Activated T-helper 1 cell treated with anti-CD3 and anti-CD28 coated beads, Interleukin-12 subunit alpha, Interleukin-12 subunit beta, Interleukin-2, Interleukin-4 antibody, amounts not matched to agents 30 ng/mL and 10 ng/mL and 1 ng/mL, durations not matched to agents 14 hours and 24 hours and 36 hours (primary cell): ENCODE results near the gene KIF3B. TPM values are rescaled to one million over a fixed set of nuclear protein-coding genes. Genes with fewer than 3 reads are reported as not detected.

ENCODE experiments used
- DNase-seq: peaks from one replicate; pipeline ENCODE4 v3.0.0; 2021; ENCODE audit warnings: low spot score
- H3K27ac Mint-ChIP-seq: one replicate; pipeline ENCODE4 v1.8.0; 2021; ENCODE audit warnings: mild to moderate bottlenecking, mixed read lengths
- H3K27me3 Mint-ChIP-seq: one replicate; pipeline ENCODE4 v1.8.0; 2022; ENCODE audit warnings: mild to moderate bottlenecking, moderate library complexity, mixed read lengths; ENCODE audit not compliant: insufficient read depth
- H3K36me3 Mint-ChIP-seq: one replicate; pipeline ENCODE4 v1.8.0; 2021; ENCODE audit warnings: low read depth, mixed read lengths
- H3K4me1 Mint-ChIP-seq: one replicate; pipeline ENCODE4 v1.8.0; 2021; ENCODE audit warnings: low read depth, mixed read lengths
- H3K4me3 Mint-ChIP-seq: one replicate; pipeline ENCODE4 v1.8.0; 2021; ENCODE audit warnings: mild to moderate bottlenecking, moderate library complexity, mixed read lengths
- H3K9me3 Mint-ChIP-seq: one replicate; pipeline ENCODE4 v1.8.0; 2021; ENCODE audit warnings: mixed read lengths
- intact Hi-C: fragments of 100-400 bp; cut with micrococcal nuclease; formaldehyde crosslinking; loops from one replicate; pipeline ENCODE4 v1.15.1; 2024
- total RNA-seq: library from RNA; stranded (reverse); gene quantifications from 2 replicates; pipeline ENCODE4 v1.2.3, GENCODE V29; 2022

KIF3B gene
- total RNA-seq, 1 donor from 2014 or later = 38.1 TPM

- peak; percentile 96 for DNase-seq
- H3K27ac Mint-ChIP-seq = peak within 1 kb of the TSS; percentile 100
- H3K27me3 Mint-ChIP-seq = no peaks in the 10 kb centered on the region
- intact Hi-C loops = loop anchor here (1.0 to 10.0 kb wide), 13 partner anchors 8 to 753 kb away; partner anchors contain the start of genes ID1, PDRG1, PLAGL2 and POFUT1
- peak within 1 kb of the TSS; percentile 98 for H3K4me3 Mint-ChIP-seq
- peaks cover 67% of the 10 kb centered on the region for H3K4me1 Mint-ChIP-seq
- no peaks in the 10 kb centered on the region for H3K9me3 Mint-ChIP-seq
- peaks cover 23% of the 10 kb centered on the region for H3K36me3 Mint-ChIP-seq
Observed at GRCh38 chr20:32357869-32358631, 80.6 kb downstream of the KIF3B start, which contains the start of gene ASXL1. ASXL1 (plus strand) TSS chr20:32358331; CDS start chr20:32358776, 445 bp downstream.

- Mint-ChIP-seq H3K4me3 (no peak overlapping the region), H3K27ac (no peak overlapping the region), H3K36me3 (peaks cover 25% of the 10 kb centered on the region), H3K9me3 (no peaks in the 10 kb centered on the region), H3K4me1 (peaks cover 72% of the 10 kb centered on the region), H3K27me3 (no peaks in the 10 kb centered on the region)
- DNase-seq = no peak
- intact Hi-C loops = loop anchor here (1.0 to 10.0 kb wide), 13 partner anchors 8 to 754 kb away; partner anchors contain the start of genes ID1, PDRG1, PLAGL2 and POFUT1
Observed at GRCh38 chr20:32358632-32358882, 81.1 kb downstream of the KIF3B start.

- Mint-ChIP-seq H3K9me3 (no peaks in the 10 kb centered on the region), H3K4me3 (peak overlapping the region; percentile 98), H3K36me3 (peaks cover 27% of the 10 kb centered on the region), H3K4me1 (peaks cover 74% of the 10 kb centered on the region), H3K27ac (peak overlapping the region; percentile 85), H3K27me3 (no peaks in the 10 kb centered on the region)
- intact Hi-C loops = loop anchor here (1.0 to 10.0 kb wide), 13 partner anchors 7 to 754 kb away; partner anchors contain the start of genes ID1, PDRG1, PLAGL2 and POFUT1
- peak; percentile 69 for DNase-seq
Observed at GRCh38 chr20:32358883-32359632, 81.6 kb downstream of the KIF3B start.

- Mint-ChIP-seq H3K4me3 (peak overlapping the region; percentile 98), H3K27me3 (no peaks in the 10 kb centered on the region), H3K9me3 (no peaks in the 10 kb centered on the region), H3K27ac (peak overlapping the region; percentile 85), H3K36me3 (peaks cover 25% of the 10 kb centered on the region), H3K4me1 (peaks cover 70% of the 10 kb centered on the region)
- intact Hi-C loops = loop anchor here (1.0 to 10.0 kb wide), 9 partner anchors 27 to 755 kb away; partner anchors contain the start of genes ID1 and PDRG1
- DNase-seq = no peak
Observed at GRCh38 chr20:32359633-32360332, 82.3 kb downstream of the KIF3B start.

GRCh38 chr20:32360333-32360634 lies 82.8 kb downstream of the KIF3B start:
- H3K4me1 Mint-ChIP-seq = peaks cover 70% of the 10 kb centered on the region

GRCh38 chr20:32362901-32363364 lies 85.5 kb downstream of the KIF3B start:
- Mint-ChIP-seq H3K9me3 (no peaks in the 10 kb centered on the region), H3K4me3 (peak overlapping the region; percentile 98), H3K4me1 (peaks cover 76% of the 10 kb centered on the region), H3K36me3 (peaks cover 34% of the 10 kb centered on the region), H3K27ac (peak overlapping the region; percentile 1), H3K27me3 (no peaks in the 10 kb centered on the region)
- DNase-seq = no peak
- intact Hi-C loops = no loop called here

More at GRCh38 chr20:32360333-32360634, 82.8 kb downstream of the KIF3B start:
- H3K27me3 Mint-ChIP-seq = no peaks in the 10 kb centered on the region
- H3K27ac Mint-ChIP-seq = peak overlapping the region; percentile 85
- H3K4me3 Mint-ChIP-seq = peak overlapping the region; percentile 98
- H3K36me3 Mint-ChIP-seq = peaks cover 25% of the 10 kb centered on the region
- intact Hi-C loops = loop anchor here (1.0 kb wide), 1 partner anchor 125 kb away; no protein-coding TSS in a partner anchor
- H3K9me3 Mint-ChIP-seq = no peaks in the 10 kb centered on the region
- no peak for DNase-seq

- H3K27me3 Mint-ChIP-seq = no peaks in the 10 kb centered on the region
- H3K36me3 Mint-ChIP-seq = peaks cover 35% of the 10 kb centered on the region
- no peaks in the 10 kb centered on the region for H3K9me3 Mint-ChIP-seq
- no peak for DNase-seq
- peaks cover 82% of the 10 kb centered on the region for H3K4me1 Mint-ChIP-seq
- peak overlapping the region; percentile 32 for H3K4me3 Mint-ChIP-seq
- intact Hi-C loops = no loop called here
- peak overlapping the region; percentile 62 for H3K27ac Mint-ChIP-seq
Observed at GRCh38 chr20:32363492-32363891, 86.0 kb downstream of the KIF3B start.

GRCh38 chr20:32364554-32365208 lies 87.2 kb downstream of the KIF3B start:
- Mint-ChIP-seq H3K27me3 (no peaks in the 10 kb centered on the region), H3K36me3 (peaks cover 35% of the 10 kb centered on the region), H3K4me3 (no peak overlapping the region), H3K27ac (peak overlapping the region; percentile 13), H3K4me1 (peaks cover 83% of the 10 kb centered on the region), H3K9me3 (no peaks in the 10 kb centered on the region)
- DNase-seq = no peak
- intact Hi-C loops = loop anchor here (5.0 kb wide), 1 partner anchor 32 kb away; no protein-coding TSS in a partner anchor

- H3K36me3 Mint-ChIP-seq = peaks cover 29% of the 10 kb centered on the region
- H3K9me3 Mint-ChIP-seq = no peaks in the 10 kb centered on the region
- H3K27me3 Mint-ChIP-seq = no peaks in the 10 kb centered on the region
- DNase-seq = no peak
- H3K4me1 Mint-ChIP-seq = peaks cover 74% of the 10 kb centered on the region
- intact Hi-C loops = loop anchor here (5.0 kb wide), 1 partner anchor 33 kb away; no protein-coding TSS in a partner anchor
- no peak overlapping the region for H3K4me3 Mint-ChIP-seq
- H3K27ac Mint-ChIP-seq = no peak overlapping the region
Observed at GRCh38 chr20:32365564-32365963, 88.1 kb downstream of the KIF3B start.

- Mint-ChIP-seq H3K36me3 (peaks cover 29% of the 10 kb centered on the region), H3K27ac (peak overlapping the region; percentile 11), H3K9me3 (no peaks in the 10 kb centered on the region), H3K4me3 (peak overlapping the region; percentile 16), H3K27me3 (no peaks in the 10 kb centered on the region), H3K4me1 (peaks cover 72% of the 10 kb centered on the region)
- no peak for DNase-seq
- intact Hi-C loops = loop anchor here (1.0 to 5.0 kb wide), 3 partner anchors 8 to 34 kb away; partner anchors contain the start of gene ASXL1
Observed at GRCh38 chr20:32366380-32366779, 88.9 kb downstream of the KIF3B start.

GRCh38 chr20:32368323-32368722 lies 90.9 kb downstream of the KIF3B start:
- H3K4me3 Mint-ChIP-seq = no peak overlapping the region
- H3K9me3 Mint-ChIP-seq = no peaks in the 10 kb centered on the region
- no peak overlapping the region for H3K27ac Mint-ChIP-seq
- H3K4me1 Mint-ChIP-seq = peaks cover 54% of the 10 kb centered on the region
- H3K36me3 Mint-ChIP-seq = peaks cover 27% of the 10 kb centered on the region
- no peak for DNase-seq
- no peaks in the 10 kb centered on the region for H3K27me3 Mint-ChIP-seq
- intact Hi-C loops = loop anchor here (5.0 kb wide), 1 partner anchor 36 kb away; no protein-coding TSS in a partner anchor

GRCh38 chr20:32368925-32369324 lies 91.5 kb downstream of the KIF3B start:
- no peaks in the 10 kb centered on the region for H3K27me3 Mint-ChIP-seq
- intact Hi-C loops = loop anchor here (5.0 kb wide), 1 partner anchor 37 kb away; no protein-coding TSS in a partner anchor
- peak overlapping the region; percentile 29 for H3K27ac Mint-ChIP-seq
- no peaks in the 10 kb centered on the region for H3K9me3 Mint-ChIP-seq
- peaks cover 23% of the 10 kb centered on the region for H3K36me3 Mint-ChIP-seq
- DNase-seq = no peak
- H3K4me3 Mint-ChIP-seq = peak overlapping the region; percentile 3
- H3K4me1 Mint-ChIP-seq = peaks cover 48% of the 10 kb centered on the region
